ENCODE measurements around the gene SLC38A11. TPM values are rescaled to one million over a fixed set of nuclear protein-coding genes. Genes with fewer than 3 reads are reported as not detected.

SLC38A11 gene
- total and polyA plus RNA-seq, 2 of the 13 experiments (the other 11 are each of a cell fraction or from before 2014, with no cell fraction given): 14.0 to 14.3 TPM

- no peak for TF ChIP-seq GTF2F1 (IDR thresholded peaks at IDR 0.05; ENCODE audit: low read length)
- TF ChIP-seq ZNF567 (CRISPR knock-in tag; IDR thresholded peaks at IDR 0.05; ENCODE audit: borderline replicate concordance): no peak
- TF ChIP-seq SNRNP70 (IDR thresholded peaks at IDR 0.05; ENCODE audit: low read depth, low read length): no peak
- no peak for TF ChIP-seq HDAC6 (IDR thresholded peaks at IDR 0.05; ENCODE audit: low read depth, low read length)
- no peak for TF ChIP-seq ZSCAN21 (CRISPR knock-in tag; IDR thresholded peaks at IDR 0.05; ENCODE audit: borderline replicate concordance)
- peak; percentile 62; the same call in 1 of the 2 replicates for TF ChIP-seq ARID3A (IDR thresholded peaks at IDR 0.05; ENCODE audit: low read depth, low read length)
- TF ChIP-seq SOX5 (CRISPR knock-in tag; IDR thresholded peaks at IDR 0.05; ENCODE audit: borderline replicate concordance): peak; percentile 89
- peak; percentile 72; the same call in 1 of the 2 replicates for TF ChIP-seq HMG20A (CRISPR knock-in tag; IDR thresholded peaks at IDR 0.05; ENCODE audit: borderline replicate concordance)
- no peak for TF ChIP-seq KDM3A (CRISPR knock-in tag; IDR thresholded peaks at IDR 0.05; ENCODE audit: low read depth)
- no peak for TF ChIP-seq PBX2 (CRISPR knock-in tag; IDR thresholded peaks at IDR 0.05)
- peak; percentile 45; the same call in 1 of the 2 replicates for TF ChIP-seq ZMYM4 (CRISPR knock-in tag; IDR thresholded peaks at IDR 0.05)
- TF ChIP-seq THAP9 (CRISPR knock-in tag; IDR thresholded peaks at IDR 0.05; ENCODE audit: borderline replicate concordance): no peak
- TF ChIP-seq ZNF143 (CRISPR knock-in tag; IDR thresholded peaks at IDR 0.05): no peak
- no peak for TF ChIP-seq LCORL (IDR thresholded peaks at IDR 0.05)
- TF ChIP-seq LCORL (CRISPR knock-in tag; IDR thresholded peaks at IDR 0.05): peak; percentile 48; the same call in 1 of the 2 replicates
- TF ChIP-seq, protein P1, sequence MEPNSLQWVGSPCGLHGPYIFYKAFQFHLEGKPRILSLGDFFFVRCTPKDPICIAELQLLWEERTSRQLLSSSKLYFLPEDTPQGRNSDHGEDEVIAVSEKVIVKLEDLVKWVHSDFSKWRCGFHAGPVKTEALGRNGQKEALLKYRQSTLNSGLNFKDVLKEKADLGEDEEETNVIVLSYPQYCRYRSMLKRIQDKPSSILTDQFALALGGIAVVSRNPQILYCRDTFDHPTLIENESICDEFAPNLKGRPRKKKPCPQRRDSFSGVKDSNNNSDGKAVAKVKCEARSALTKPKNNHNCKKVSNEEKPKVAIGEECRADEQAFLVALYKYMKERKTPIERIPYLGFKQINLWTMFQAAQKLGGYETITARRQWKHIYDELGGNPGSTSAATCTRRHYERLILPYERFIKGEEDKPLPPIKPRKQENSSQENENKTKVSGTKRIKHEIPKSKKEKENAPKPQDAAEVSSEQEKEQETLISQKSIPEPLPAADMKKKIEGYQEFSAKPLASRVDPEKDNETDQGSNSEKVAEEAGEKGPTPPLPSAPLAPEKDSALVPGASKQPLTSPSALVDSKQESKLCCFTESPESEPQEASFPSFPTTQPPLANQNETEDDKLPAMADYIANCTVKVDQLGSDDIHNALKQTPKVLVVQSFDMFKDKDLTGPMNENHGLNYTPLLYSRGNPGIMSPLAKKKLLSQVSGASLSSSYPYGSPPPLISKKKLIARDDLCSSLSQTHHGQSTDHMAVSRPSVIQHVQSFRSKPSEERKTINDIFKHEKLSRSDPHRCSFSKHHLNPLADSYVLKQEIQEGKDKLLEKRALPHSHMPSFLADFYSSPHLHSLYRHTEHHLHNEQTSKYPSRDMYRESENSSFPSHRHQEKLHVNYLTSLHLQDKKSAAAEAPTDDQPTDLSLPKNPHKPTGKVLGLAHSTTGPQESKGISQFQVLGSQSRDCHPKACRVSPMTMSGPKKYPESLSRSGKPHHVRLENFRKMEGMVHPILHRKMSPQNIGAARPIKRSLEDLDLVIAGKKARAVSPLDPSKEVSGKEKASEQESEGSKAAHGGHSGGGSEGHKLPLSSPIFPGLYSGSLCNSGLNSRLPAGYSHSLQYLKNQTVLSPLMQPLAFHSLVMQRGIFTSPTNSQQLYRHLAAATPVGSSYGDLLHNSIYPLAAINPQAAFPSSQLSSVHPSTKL (CRISPR knock-in tag; IDR thresholded peaks at IDR 0.05): peak; percentile 84
Observed at GRCh38 chr2:164911832-164912231, 43.5 kb downstream of the SLC38A11 start (continued).

Measured in HepG2 (cell line).